H9 (cell line): ENCODE results near the gene PIK3CD. TPM values are rescaled to one million over a fixed set of nuclear protein-coding genes. Genes with fewer than 3 reads are reported as not detected.

Experiments used
- DNase-seq: peaks from one replicate; pipeline ENCODE4 v3.0.0-alpha.2; 2017
- H2AFZ ChIP-seq: one replicate; pipeline ENCODE4 v1.6.1; 2013; ENCODE audit warnings: mild to moderate bottlenecking, low read length, control low read depth, moderate library complexity
- H2AK5ac ChIP-seq: 2 replicates; pipeline ENCODE4 v1.6.1; 2013; ENCODE audit warnings: low read length, control low read depth, mixed read lengths; ENCODE audit not compliant: insufficient read length
- H2BK120ac ChIP-seq: one replicate; pipeline ENCODE4 v1.6.1; 2013; ENCODE audit warnings: low read depth, mild to moderate bottlenecking, low read length, control low read depth, inconsistent platforms; ENCODE audit not compliant: poor library complexity, severe bottlenecking
- H2BK12ac ChIP-seq: 2 replicates; pipeline ENCODE4 v1.6.1; 2013; ENCODE audit warnings: low read length, control low read depth, mixed read lengths, low read depth; ENCODE audit not compliant: insufficient read length
- H2BK15ac ChIP-seq: 2 replicates; pipeline ENCODE4 v1.6.1; 2013; ENCODE audit warnings: low read depth, low read length, control low read depth
- H2BK20ac ChIP-seq: one replicate; pipeline ENCODE4 v1.6.1; 2013; ENCODE audit warnings: low read depth, mild to moderate bottlenecking, low read length, control low read depth, inconsistent platforms; ENCODE audit not compliant: poor library complexity, severe bottlenecking
- H2BK5ac ChIP-seq: 2 replicates; pipeline ENCODE4 v1.6.1; 2013; ENCODE audit warnings: low read length, control low read depth, mixed read lengths; ENCODE audit not compliant: insufficient read length
- H3K14ac ChIP-seq: 2 replicates; pipeline ENCODE4 v1.6.1; 2013; ENCODE audit warnings: low read length, control low read depth; ENCODE audit not compliant: insufficient read depth
- H3K18ac ChIP-seq: 2 replicates; pipeline ENCODE4 v1.6.1; 2013; ENCODE audit warnings: low read depth, mild to moderate bottlenecking, mixed read lengths, low read length, control low read depth; ENCODE audit not compliant: insufficient read length
- H3K23ac ChIP-seq: 2 replicates; pipeline ENCODE4 v1.6.1; 2013; ENCODE audit warnings: low read length, control low read depth, mixed read lengths, low read depth; ENCODE audit not compliant: insufficient read length
- H3K23me2 ChIP-seq: 2 replicates; pipeline ENCODE4 v1.6.1; 2013; ENCODE audit warnings: low read depth, mild to moderate bottlenecking, mixed read lengths, low read length, control low read depth; ENCODE audit not compliant: insufficient read length, poor library complexity, severe bottlenecking
- H3K27ac ChIP-seq: 2 replicates; pipeline ENCODE4 v1.5.1; 2013; ENCODE audit warnings: low read length, control low read depth, mixed read lengths, low read depth; ENCODE audit not compliant: insufficient read length
- H3K27me3 ChIP-seq: 2 replicates; pipeline ENCODE4 v1.6.1; 2013; ENCODE audit warnings: low read length, control low read depth, inconsistent platforms; ENCODE audit not compliant: insufficient read depth
- H3K4ac ChIP-seq: 2 replicates; pipeline ENCODE4 v1.6.1; 2013; ENCODE audit warnings: low read depth, mild to moderate bottlenecking, control low read depth, inconsistent platforms, low read length, moderate library complexity
- H3K4me1 ChIP-seq: 2 replicates; pipeline ENCODE4 v1.6.1; 2013; ENCODE audit warnings: low read length, control low read depth, inconsistent platforms; ENCODE audit not compliant: insufficient read depth
- H3K4me2 ChIP-seq: 2 replicates; pipeline ENCODE4 v1.6.1; 2013; ENCODE audit warnings: low read length, control low read depth, mixed read lengths; ENCODE audit not compliant: insufficient read length, insufficient read depth
- H3K56ac ChIP-seq: 2 replicates; pipeline ENCODE4 v1.6.1; 2013; ENCODE audit warnings: low read depth, mild to moderate bottlenecking, mixed read lengths, low read length, control low read depth; ENCODE audit not compliant: insufficient read length
- H3K79me1 ChIP-seq: 2 replicates; pipeline ENCODE4 v1.6.1; 2013; ENCODE audit warnings: low read depth, mild to moderate bottlenecking, moderate library complexity, low read length, control low read depth, inconsistent platforms; ENCODE audit not compliant: insufficient read depth, poor library complexity, severe bottlenecking
- H3K79me2 ChIP-seq: 2 replicates; pipeline ENCODE4 v1.6.1; 2013; ENCODE audit warnings: low read length, control low read depth, inconsistent platforms; ENCODE audit not compliant: insufficient read depth
- H3K9ac ChIP-seq: 2 replicates; pipeline ENCODE4 v1.6.1; 2013; ENCODE audit warnings: low read length, control low read depth, mixed read lengths; ENCODE audit not compliant: insufficient read length; ENCODE audit errors: extremely low read depth
- H3K9me3 ChIP-seq: one replicate; pipeline ENCODE4 v1.6.1; 2013; ENCODE audit warnings: low read depth, low read length, inconsistent platforms; ENCODE audit not compliant: control insufficient read depth
- H3T11ph ChIP-seq: one replicate; pipeline ENCODE4 v1.6.1; 2013; ENCODE audit warnings: mild to moderate bottlenecking, low read length, control low read depth, inconsistent platforms
- H4K20me1 ChIP-seq: one replicate; pipeline ENCODE4 v1.6.1; 2013; ENCODE audit not compliant: control insufficient read depth, insufficient read length, insufficient read depth
- H4K5ac ChIP-seq: 2 replicates; pipeline ENCODE4 v1.6.1; 2013; ENCODE audit warnings: low read depth, mild to moderate bottlenecking, mixed read lengths, low read length, control low read depth; ENCODE audit not compliant: insufficient read length
- H4K8ac ChIP-seq: replicated peaks from 2 replicates; pipeline ENCODE4 v1.6.1; 2013; ENCODE audit warnings: low read length, control low read depth, mixed read lengths, low read depth; ENCODE audit not compliant: insufficient read length
- H4K91ac ChIP-seq: 2 replicates; pipeline ENCODE4 v1.6.1; 2013; ENCODE audit warnings: low read depth, mild to moderate bottlenecking, moderate library complexity, mixed read lengths, low read length, control low read depth; ENCODE audit not compliant: insufficient read length
- H3K27ac Mint-ChIP-seq, 3 experiments: 2 replicates in 2 of 3; 3 replicates in 1 of 3; pipeline ENCODE4 v1.8.0; 2020 to 2021; ENCODE audit warnings: mixed read lengths in 3 of 3, mild to moderate bottlenecking in 1 of 3, moderate library complexity in 1 of 3
- H3K27me3 Mint-ChIP-seq: 2 replicates; pipeline ENCODE4 v1.8.0; 2021; ENCODE audit warnings: low read depth, mild to moderate bottlenecking, moderate library complexity, mixed read lengths
- H3K36me3 Mint-ChIP-seq, 3 experiments: 2 replicates in 2 of 3; 3 replicates in 1 of 3; pipeline ENCODE4 v1.8.0; 2020 to 2021; ENCODE audit warnings: low read depth in 3 of 3, mixed read lengths in 3 of 3; ENCODE audit not compliant: insufficient read depth in 1 of 3
- H3K4me1 Mint-ChIP-seq, 2 experiments: 2 replicates each; pipeline ENCODE4 v1.8.0; 2020; ENCODE audit warnings: mixed read lengths in 2 of 2
- H3K4me3 Mint-ChIP-seq, 2 experiments: 2 replicates in 1 of 2; 3 replicates in 1 of 2; pipeline ENCODE4 v1.8.0; 2020 to 2021; ENCODE audit warnings: mild to moderate bottlenecking in 2 of 2, mixed read lengths in 2 of 2, moderate library complexity in 1 of 2
- H3K9me3 Mint-ChIP-seq, 2 experiments: 2 replicates in 1 of 2; 3 replicates in 1 of 2; pipeline ENCODE4 v1.8.0; 2020; ENCODE audit warnings: mild to moderate bottlenecking in 2 of 2, mixed read lengths in 2 of 2, moderate library complexity in 1 of 2
- CTCF ChIP-seq: fragments of 200-600 bp; sonication (generic); conservative IDR thresholded peaks from 3 replicates; pipeline ENCODE4 v1.8.0; 2021; ENCODE audit warnings: antibody characterized with exemption, mild to moderate bottlenecking
- WGBS: extraction: QIAGEN DNeasy Blood & Tissue Kit; methylation state at CpG from one replicate; pipeline ENCODE4 v1.1.7; 2013; ENCODE audit warnings: missing lambda C conversion rate, low lambda C conversion rate, mixed read lengths; ENCODE audit not compliant: insufficient read length; ENCODE audit errors: extremely low coverage; 5-methylcytosine and 5-hydroxymethylcytosine counted together
- total RNA-seq: library from RNA; stranded (reverse); gene quantifications from 2 replicates; pipeline ENCODE4 v1.2.1, GENCODE V29; 2021

Gene PIK3CD
- total RNA-seq, 1 experiment from 2014 or later, result 10.0 TPM

- H3K36me3 Mint-ChIP-seq, result no peaks in the 10 kb centered on the region; a peak in 2 of 7 replicates
- Histone ChIP-seq H3K4me2 (no peak overlapping the region), H3K79me1 (no peaks in the 10 kb centered on the region), H3K79me2 (no peaks in the 10 kb centered on the region), H3K9me3 (no peaks in the 10 kb centered on the region), H4K20me1 (no peaks in the 10 kb centered on the region), H3K23ac (no peak overlapping the region), H2BK5ac (no peak overlapping the region), H3K9ac (no peak overlapping the region), H2BK20ac (no peak overlapping the region), H3T11ph (no peak overlapping the region), H3K14ac (no peak overlapping the region), H3K18ac (no peak overlapping the region), H2AK5ac (no peak overlapping the region), H3K4ac (no peak overlapping the region), H2BK15ac (no peak overlapping the region), H3K56ac (no peak overlapping the region), H3K27me3 (peaks cover 9% of the 10 kb centered on the region; the same call in 1 of the 2 replicates), H3K27ac (no peak overlapping the region), H2AFZ (no peak overlapping the region), H2BK120ac (no peak overlapping the region), H4K5ac (no peak overlapping the region), H2BK12ac (no peak overlapping the region), H4K91ac (no peak overlapping the region), H3K4me1 (peaks cover 3% of the 10 kb centered on the region; the same call in 1 of the 2 replicates), H4K8ac (no peak overlapping the region), H3K23me2 (peaks cover 31% of the 10 kb centered on the region)
- DNase-seq, result no peak
- WGBS, result no CpG with 5 or more reads among the region's 5 CpGs
- no peak overlapping the region for H3K4me3 Mint-ChIP-seq
- H3K27me3 Mint-ChIP-seq, result peaks cover 37% of the 10 kb centered on the region
- no peak; the same call in 2 of the 3 replicates for TF ChIP-seq CTCF
- no peaks in the 10 kb centered on the region for H3K9me3 Mint-ChIP-seq
- peaks cover 30 to 39% of the 10 kb centered on the region in 2 experiments for H3K4me1 Mint-ChIP-seq
- H3K27ac Mint-ChIP-seq, result no peak overlapping the region
Observed at GRCh38 chr1:9691691-9692090, 40.2 kb downstream of the PIK3CD start.
